Adrenal gland (tissue), 5 donors: ENCODE data around the gene TMEM132C.

Experiments used
- POLR2A ChIP-seq, 2 donors: fragments of 450-650 bp; IDR thresholded peaks; one replicate each; pipeline ENCODE4 v1.6.1; 2017; ENCODE audit warnings: antibody characterized with exemption in 2 of 2, mild to moderate bottlenecking in 2 of 2, moderate library complexity in 1 of 2
- TF ChIP-seq, protein P1 (sequence below), 6 experiments: fragments of 450-650 bp in 4 of 6; fragments of 200-600 bp in 2 of 6; sonication (generic) in 1 of 6; IDR thresholded peaks; 1 replicate in 5 of 6; 2 replicates in 1 of 6; pipeline versions ENCODE4 v1.5.1 to v1.8.0; 2016 to 2021; ENCODE audit warnings: antibody characterized with exemption in 6 of 6, mild to moderate bottlenecking in 2 of 6, moderate library complexity in 1 of 6
- donor health status: DM: no; HTN: no; CAD: no.

DNA sequence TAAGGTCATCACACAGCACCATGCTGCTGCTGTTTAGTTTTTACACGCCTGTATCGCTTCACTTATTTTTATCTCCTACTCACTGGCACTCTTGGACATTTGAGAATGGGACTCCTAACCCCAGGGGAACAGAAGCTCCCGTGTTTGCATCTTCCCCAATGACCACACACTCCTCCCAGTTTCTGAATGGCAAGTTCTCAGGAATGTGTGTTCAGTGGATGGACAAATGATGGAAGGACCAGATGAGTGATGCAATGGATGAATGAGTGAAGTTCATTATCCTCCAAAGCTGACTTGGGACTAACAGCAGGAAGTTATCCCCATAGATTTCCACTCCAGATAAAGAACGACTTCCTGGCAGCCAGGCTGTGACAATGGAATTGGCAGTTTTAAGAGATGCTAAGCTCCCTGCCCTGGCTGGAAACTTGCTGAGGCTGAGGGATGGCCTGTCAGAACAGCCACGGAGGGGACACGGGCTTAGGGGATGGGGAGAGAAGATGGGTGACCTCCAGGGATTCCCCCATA is 325.3 kb downstream of the TMEM132C start:
- TF ChIP-seq, protein P1, sequence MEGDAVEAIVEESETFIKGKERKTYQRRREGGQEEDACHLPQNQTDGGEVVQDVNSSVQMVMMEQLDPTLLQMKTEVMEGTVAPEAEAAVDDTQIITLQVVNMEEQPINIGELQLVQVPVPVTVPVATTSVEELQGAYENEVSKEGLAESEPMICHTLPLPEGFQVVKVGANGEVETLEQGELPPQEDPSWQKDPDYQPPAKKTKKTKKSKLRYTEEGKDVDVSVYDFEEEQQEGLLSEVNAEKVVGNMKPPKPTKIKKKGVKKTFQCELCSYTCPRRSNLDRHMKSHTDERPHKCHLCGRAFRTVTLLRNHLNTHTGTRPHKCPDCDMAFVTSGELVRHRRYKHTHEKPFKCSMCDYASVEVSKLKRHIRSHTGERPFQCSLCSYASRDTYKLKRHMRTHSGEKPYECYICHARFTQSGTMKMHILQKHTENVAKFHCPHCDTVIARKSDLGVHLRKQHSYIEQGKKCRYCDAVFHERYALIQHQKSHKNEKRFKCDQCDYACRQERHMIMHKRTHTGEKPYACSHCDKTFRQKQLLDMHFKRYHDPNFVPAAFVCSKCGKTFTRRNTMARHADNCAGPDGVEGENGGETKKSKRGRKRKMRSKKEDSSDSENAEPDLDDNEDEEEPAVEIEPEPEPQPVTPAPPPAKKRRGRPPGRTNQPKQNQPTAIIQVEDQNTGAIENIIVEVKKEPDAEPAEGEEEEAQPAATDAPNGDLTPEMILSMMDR (IDR thresholded peaks at IDR 0.05): no peak
- no peak for TF ChIP-seq POLR2A (IDR thresholded peaks at IDR 0.05)
